Activated CD4-positive, alpha-beta T cell treated with anti-CD3 and anti-CD28 coated beads, Interleukin-2, amount 10 ng/mL, durations not matched to agents 7 days and 5 days (primary cell): Measurements from ENCODE around the gene ANKMY1. TPM values are rescaled to one million over a fixed set of nuclear protein-coding genes. Genes with fewer than 3 reads are reported as not detected.

ENCODE experiments used
- CTCF ChIA-PET: fragments of 350-600 bp; sonication (Branson Sonifier 250); formaldehyde crosslinking; loops from one replicate; lab custom pipeline; 2021; ENCODE audit warnings: antibody characterized with exemption; lab: Charles Lee
- POLR2A ChIA-PET: fragments of 350-600 bp; sonication (Branson Sonifier 250); formaldehyde crosslinking; loops from one replicate; lab custom pipeline; 2021; ENCODE audit warnings: antibody characterized with exemption; lab: Charles Lee
- DNase-seq: peaks from one replicate; pipeline ENCODE4 v3.0.0-alpha.2; 2020
- H3K27ac Mint-ChIP-seq: one replicate; pipeline ENCODE4 v1.8.0; 2021; ENCODE audit warnings: mild to moderate bottlenecking, moderate library complexity, mixed read lengths
- H3K27me3 Mint-ChIP-seq: one replicate; pipeline ENCODE4 v1.8.0; 2021; ENCODE audit warnings: mixed read lengths
- H3K36me3 Mint-ChIP-seq: one replicate; pipeline ENCODE4 v1.8.0; 2021; ENCODE audit warnings: low read depth, mixed read lengths
- H3K4me1 Mint-ChIP-seq: one replicate; pipeline ENCODE4 v1.8.0; 2021; ENCODE audit warnings: mixed read lengths
- H3K4me3 Mint-ChIP-seq: one replicate; pipeline ENCODE4 v1.8.0; 2021; ENCODE audit warnings: mild to moderate bottlenecking, moderate library complexity, mixed read lengths
- H3K9me3 Mint-ChIP-seq: one replicate; pipeline ENCODE4 v1.8.0; 2021; ENCODE audit warnings: mixed read lengths
- microRNA-seq: library from miRNA; unstranded; fragments of <30 nt; microRNA quantifications from one replicate; pipeline ENCODE4 v1.2.0, GENCODE V29; 2021; ENCODE audit warnings: borderline microRNAs expressed, borderline replicate concordance
- total RNA-seq, 2 experiments: library from RNA; stranded (reverse); gene quantifications; one replicate each; pipeline ENCODE4 v1.2.3, GENCODE V29; 2021

The ANKMY1 gene
- total RNA-seq, 2 experiments from 2014 or later, result 38.5 to 39.5 TPM

DNA sequence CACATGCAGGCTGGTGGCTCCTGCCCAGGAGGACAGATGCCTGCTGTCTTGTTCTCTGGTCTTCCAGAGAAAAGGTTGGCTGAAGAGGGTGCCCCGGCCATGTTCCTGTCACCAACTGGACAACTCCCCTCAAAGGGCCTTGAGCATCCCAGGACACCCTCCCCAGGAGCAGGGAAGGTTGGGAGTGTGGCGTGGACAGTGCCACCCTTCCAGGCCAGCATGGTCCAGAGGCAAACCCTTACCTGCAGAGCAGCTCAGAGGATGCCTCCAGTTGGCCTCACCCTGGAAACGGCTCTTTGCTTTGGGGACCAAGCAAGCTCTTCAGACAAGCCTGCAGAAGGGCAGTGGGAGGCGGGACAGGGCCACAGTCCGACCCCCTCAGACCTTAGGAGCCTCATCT, 127.2 kb downstream of the ANKMY1 start:
- no peak for DNase-seq
- Mint-ChIP-seq H3K9me3 (no peaks in the 10 kb centered on the region), H3K27ac (no peak overlapping the region), H3K4me3 (no peak overlapping the region), H3K27me3 (peaks cover 3% of the 10 kb centered on the region), H3K4me1 (peaks cover 18% of the 10 kb centered on the region), H3K36me3 (no peaks in the 10 kb centered on the region)
- POLR2A ChIA-PET, result no interaction called here
- CTCF ChIA-PET, result no interaction called here

DNA sequence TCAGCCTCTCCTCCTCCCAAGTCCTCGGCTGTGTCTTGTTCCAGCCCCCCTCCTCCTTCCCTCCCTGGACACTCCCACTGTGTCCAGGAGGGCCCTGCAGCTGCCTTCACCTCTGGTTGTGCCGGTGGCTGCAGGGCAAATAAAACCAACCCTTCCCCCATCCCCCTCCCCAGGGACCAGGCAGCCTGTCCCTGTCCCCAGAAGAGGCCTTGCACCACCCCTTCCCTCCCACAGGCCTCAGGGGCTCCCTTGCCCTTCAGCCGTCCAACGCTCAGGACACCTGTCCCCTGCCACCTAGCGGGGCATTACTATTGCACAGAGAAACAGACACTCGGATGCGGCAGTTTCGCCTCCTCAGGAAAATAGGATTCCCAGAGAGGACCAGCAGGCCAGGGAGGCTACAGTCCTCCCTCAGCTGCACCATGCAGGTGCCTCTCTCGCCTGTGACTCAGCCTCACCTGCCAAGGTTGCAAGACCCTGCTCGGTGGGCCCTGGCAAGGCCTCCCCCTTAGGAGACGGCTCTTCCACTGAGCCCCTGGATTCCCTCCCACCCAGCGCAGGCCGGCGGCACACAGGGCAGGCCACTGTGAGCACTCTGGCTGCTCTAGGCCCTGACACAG, 127.8 kb downstream of the ANKMY1 start:
- H3K9me3 Mint-ChIP-seq, result no peaks in the 10 kb centered on the region
- ChIA-PET POLR2A (no interaction called here), CTCF (no interaction called here)

More for the DNA sequence above, 127.8 kb downstream of the ANKMY1 start:
- DNase-seq, result no peak
- Mint-ChIP-seq H3K36me3 (no peaks in the 10 kb centered on the region), H3K4me3 (no peak overlapping the region), H3K27me3 (peaks cover 3% of the 10 kb centered on the region), H3K27ac (no peak overlapping the region), H3K4me1 (peaks cover 18% of the 10 kb centered on the region)

Small RNAs within 50 kb of the gene (microRNA-seq; reads per million reads assigned to microRNA genes)
- 59.0 reads per million, percentile 65 among the genes with 10 or more reads in this experiment for gene MIR149

Other genes starting within 250 kb of the ANKMY1 start
- 1 to 10 TPM; 7.3 to 7.5 TPM for gene GPC1, start 122.3 kb downstream of the ANKMY1 start, total RNA-seq
- 10 to 100 TPM in 1 of 2 experiments, 1 to 10 TPM in 1; 9.6 to 11.6 TPM for gene DUSP28, start 2.4 kb upstream of the ANKMY1 start, total RNA-seq
- 100 to 1,000 TPM; 118 to 122 TPM for gene RNPEPL1, start 10.5 kb upstream of the ANKMY1 start, total RNA-seq
- 10 to 100 TPM; 40.5 to 58.6 TPM for gene CAPN10, start 28.7 kb upstream of the ANKMY1 start, total RNA-seq
- 1 to 10 TPM; 4.1 to 5.1 TPM for gene GPR35, start 67.5 kb upstream of the ANKMY1 start, total RNA-seq
- gene AQP12B, start 124.9 kb upstream of the ANKMY1 start, total RNA-seq, result not detected
- gene AQP12A, start 133.9 kb upstream of the ANKMY1 start, total RNA-seq, result not detected